ENCODE measurements around the gene ELP1. TPM values are rescaled to one million over a fixed set of nuclear protein-coding genes. Genes with fewer than 3 reads are reported as not detected.

Gene ELP1
- total and polyA plus RNA-seq, 2 of the 4 experiments (the other 2 are of a cell fraction) = 20.0 to 43.2 TPM

GRCh38 chr9:108967916-108968315, 34.0 kb upstream of the ELP1 start:
- Histone ChIP-seq H3K27me3 (ENCODE audit: control insufficient read depth, insufficient read depth, low read length) (no peaks in the 10 kb centered on the region), H3K4me3 (ENCODE audit: insufficient read depth, low read depth, low read length) (no peak overlapping the region), H3K9me3 (ENCODE audit: control insufficient read depth, insufficient read depth, low read length) (no peaks in the 10 kb centered on the region), H3K79me1 (ENCODE audit: low read depth in 1 of 2, low read length in 2 of 2) (peaks cover 0 to 5% of the 10 kb centered on the region in 2 experiments; a peak in 2 of 4 replicates), H2BK20ac (ENCODE audit: low read depth, low read length) (no peak overlapping the region), H3K56ac (ENCODE audit: extremely low read depth, insufficient read depth, low read length) (no peak overlapping the region), H4K5ac (ENCODE audit: low read depth, low read length) (no peak overlapping the region), H2AK5ac (ENCODE audit: low read depth, low read length) (no peak overlapping the region), H3K14ac (replicated peaks; ENCODE audit: low read depth, low read length) (no peak overlapping the region), H3K9ac (ENCODE audit: low read depth, low read length) (no peak overlapping the region), H3K36me3 (ENCODE audit: control insufficient read depth, insufficient read depth, low read length) (peaks cover 12% of the 10 kb centered on the region), H2BK5ac (ENCODE audit: low read depth, low read length, poor library complexity, severe bottlenecking) (no peak overlapping the region), H2AK9ac (replicated peaks; ENCODE audit: low read depth, low read length, poor library complexity) (no peak overlapping the region), H3K4me1 (ENCODE audit: control insufficient read depth, insufficient read depth, low read length) (no peaks in the 10 kb centered on the region), H3K9me1 (ENCODE audit: insufficient read depth, low read length) (peaks cover 6% of the 10 kb centered on the region), H3K4me2 (ENCODE audit: low read depth, low read length) (no peak overlapping the region), H4K8ac (ENCODE audit: low read depth in 2 of 2, low read length in 2 of 2) (no peak overlapping the region), H2BK15ac (ENCODE audit: low read depth, low read length) (no peak overlapping the region), H2BK120ac (ENCODE audit: low read depth, low read length) (no peak overlapping the region), H4K20me1 (ENCODE audit: insufficient read depth, low read length) (no peaks in the 10 kb centered on the region), H3K18ac (ENCODE audit: low read depth, low read length) (no peak overlapping the region), H3K23ac (ENCODE audit: low read depth, low read length) (no peak overlapping the region), H3K4ac (ENCODE audit: low read depth, low read length) (no peak overlapping the region), H2AFZ (replicated peaks; ENCODE audit: low read length, poor library complexity) (no peak overlapping the region), H3K27ac (ENCODE audit: insufficient read depth, low read length) (no peak overlapping the region), H4K91ac (ENCODE audit: insufficient read depth, low read depth, low read length) (no peak overlapping the region)
- intact Hi-C loops (cut with micrococcal nuclease) = no loop called here
- in situ Hi-C loops (cut with MboI; ENCODE audit: low sequenced_read_pairs) = no loop called here
- POLR2A ChIA-PET (ENCODE audit: unreplicated experiment) = no interaction called here
- dilution Hi-C loops (cut with HindIII; ENCODE audit: low sequenced_read_pairs, unreplicated experiment) = no loop called here
- no TSS peak for BruUV-seq (replicated peaks)
- DNase-seq = no peak
- TF ChIP-seq RAD21 (IDR thresholded peaks at IDR 0.05; ENCODE audit: low read length) (no peak), ELK1 (IDR thresholded peaks at IDR 0.05; ENCODE audit: borderline replicate concordance, low read depth, low read length) (no peak), POLR2A (IDR thresholded peaks at IDR 0.05; ENCODE audit: low read depth, low read length) (no peak), MAFK (IDR thresholded peaks at IDR 0.05; ENCODE audit: low read depth, low read length) (no peak), BHLHE40 (IDR thresholded peaks at IDR 0.05; ENCODE audit: low read depth, low read length) (no peak), SMC3 (IDR thresholded peaks at IDR 0.05; ENCODE audit: low read depth, low read length) (no peak)
- no peak for ATAC-seq (ENCODE audit: low read depth)
- CTCF ChIA-PET = interaction anchor here (1.4 kb wide), 1 partner anchor 14 kb away, joined by 3 read pairs; no protein-coding TSS in a partner anchor
